ENCODE measurements around the gene ASMTL.
"Not testable (repeated sequence)": the region's sequence is repeated elsewhere in the genome, so short reads cannot be mapped to it uniquely, and the experiment has no call there.

DNA sequence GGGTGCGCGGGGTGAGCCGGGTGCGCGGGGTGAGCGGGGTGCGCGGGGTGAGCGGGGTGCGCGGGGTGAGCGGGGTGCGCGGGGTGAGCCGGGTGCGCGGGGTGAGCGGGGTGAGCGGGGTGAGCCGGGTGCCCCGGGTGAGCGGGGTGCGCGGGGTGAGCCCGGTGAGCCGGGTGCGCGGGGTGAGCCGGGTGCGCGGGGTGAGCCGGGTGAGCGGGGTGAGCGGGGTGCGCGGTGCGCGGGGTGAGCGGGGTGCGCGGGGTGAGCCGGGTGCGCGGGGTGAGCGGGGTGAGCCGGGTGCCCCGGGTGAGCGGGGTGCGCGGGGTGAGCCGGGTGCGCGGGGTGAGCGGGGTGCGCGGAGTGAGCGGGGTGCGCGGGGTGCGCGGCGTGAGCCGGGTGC is 86.3 kb downstream of the ASMTL start:
- TF ChIP-seq POLR2AphosphoS5 (IDR thresholded peaks at IDR 0.05; ENCODE audit: borderline replicate concordance, low read depth, low read length); EZH2 (IDR thresholded peaks at IDR 0.05): not testable (repeated sequence)

Measured in SK-N-MC (cell line).